Bone marrow (tissue), 2 donors: ENCODE results near the gene UNC80.

Source experiments
- DNase-seq, 2 donors: peaks; one replicate each; lab custom pipeline; 2025; lab: John Stamatoyannopoulos, UW

The UNC80 gene

GRCh38 chr2:209969692-209970091 lies 198.1 kb downstream of the UNC80 start:
- no peak for DNase-seq

DNA sequence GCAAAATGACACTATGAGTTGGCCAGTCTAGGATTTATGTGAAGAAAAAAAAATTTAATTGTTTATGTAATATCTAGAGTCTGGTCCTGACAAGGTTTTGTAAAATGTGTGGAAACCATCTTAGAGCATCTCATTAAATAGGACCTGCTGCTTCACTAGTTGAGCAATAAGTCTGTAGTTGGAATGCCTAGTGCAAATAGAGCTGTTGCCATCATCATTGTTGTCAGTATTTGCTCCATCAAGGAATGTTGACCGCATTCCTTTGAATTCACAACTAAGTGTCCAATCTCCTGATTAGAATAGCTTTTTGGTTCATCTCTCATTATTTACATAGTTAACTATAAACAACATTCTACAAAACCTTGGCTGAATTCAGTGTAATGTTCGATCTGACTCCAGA lies 198.6 kb downstream of the UNC80 start:
- no peak for DNase-seq

DNA sequence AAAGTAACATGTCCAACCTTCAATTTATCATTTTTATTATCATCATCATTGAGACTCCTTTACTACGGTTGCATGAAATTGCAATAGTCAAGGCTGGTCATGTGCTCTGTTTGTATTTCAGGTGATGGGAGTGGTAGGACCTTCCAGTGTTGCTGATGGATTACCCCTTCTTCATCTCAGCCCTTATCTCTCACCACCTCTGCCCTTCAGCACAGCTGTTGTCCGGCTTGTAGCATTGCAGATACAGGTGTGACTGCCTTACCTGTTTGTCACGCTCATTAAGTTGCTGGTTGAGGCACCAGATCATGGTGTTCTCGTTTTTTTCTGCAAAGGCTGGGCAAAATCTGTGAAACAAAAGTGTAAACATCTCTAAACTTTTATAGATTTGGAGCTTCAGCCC lies 199.1 kb downstream of the UNC80 start:
- no peak for DNase-seq

- no peak for DNase-seq
Measured at GRCh38 chr2:209973328-209973727, 201.7 kb downstream of the UNC80 start.

DNA sequence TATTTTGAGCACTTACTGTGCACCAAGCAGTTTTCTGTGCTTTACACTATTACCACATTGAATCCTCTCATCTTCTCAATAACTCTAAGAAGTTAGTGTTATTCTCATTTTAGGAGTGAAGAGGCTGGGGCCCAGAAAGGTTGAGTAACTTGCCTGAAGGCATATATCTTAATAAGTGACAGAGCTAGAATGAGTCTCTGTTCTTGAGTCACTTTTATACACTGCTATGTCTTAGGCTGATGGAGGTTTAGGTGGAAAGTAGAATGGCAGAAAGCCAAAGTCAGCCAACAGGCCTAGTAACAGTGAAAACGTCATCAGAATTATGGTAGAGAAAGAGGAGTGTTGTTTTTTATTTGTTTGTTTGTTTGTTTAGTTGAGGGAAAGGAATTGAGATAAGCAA lies 202.9 kb downstream of the UNC80 start:
- no peak for DNase-seq

- no peak for DNase-seq
Measured at GRCh38 chr2:209976698-209977385, 205.2 kb downstream of the UNC80 start.

GRCh38 chr2:209977386-209978239 lies 206.0 kb downstream of the UNC80 start:
- peak in 1 of 2 donors; percentile 42 for DNase-seq

DNA sequence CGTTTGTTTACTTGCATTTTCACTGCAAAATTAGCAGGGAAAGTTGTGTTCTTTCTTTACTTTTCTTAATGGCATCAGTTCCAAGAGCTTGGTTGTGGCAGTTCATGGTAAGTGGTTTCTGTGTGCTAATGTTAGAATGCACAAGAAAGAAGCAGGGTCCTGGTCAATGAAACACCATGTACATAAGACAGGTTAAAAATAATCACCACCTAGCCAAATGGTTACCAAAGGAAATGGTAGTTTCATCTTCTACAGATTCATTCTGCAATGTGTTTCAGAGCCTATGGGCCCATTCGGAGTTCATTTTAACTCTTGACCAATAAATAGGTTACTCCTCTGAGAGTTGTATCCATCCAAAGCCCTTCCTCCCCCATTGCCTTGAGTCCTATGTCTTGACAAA lies 212.7 kb downstream of the UNC80 start:
- DNase-seq: no peak

GRCh38 chr2:209985874-209986273 lies 214.2 kb downstream of the UNC80 start:
- peak in 1 of 2 donors; percentile 51 for DNase-seq

- no peak for DNase-seq
Measured at GRCh38 chr2:209986415-209986814, 214.8 kb downstream of the UNC80 start.

GRCh38 chr2:209988010-209988409 lies 216.4 kb downstream of the UNC80 start:
- no peak for DNase-seq

GRCh38 chr2:209990838-209991237 lies 219.2 kb downstream of the UNC80 start:
- DNase-seq: no peak

DNA sequence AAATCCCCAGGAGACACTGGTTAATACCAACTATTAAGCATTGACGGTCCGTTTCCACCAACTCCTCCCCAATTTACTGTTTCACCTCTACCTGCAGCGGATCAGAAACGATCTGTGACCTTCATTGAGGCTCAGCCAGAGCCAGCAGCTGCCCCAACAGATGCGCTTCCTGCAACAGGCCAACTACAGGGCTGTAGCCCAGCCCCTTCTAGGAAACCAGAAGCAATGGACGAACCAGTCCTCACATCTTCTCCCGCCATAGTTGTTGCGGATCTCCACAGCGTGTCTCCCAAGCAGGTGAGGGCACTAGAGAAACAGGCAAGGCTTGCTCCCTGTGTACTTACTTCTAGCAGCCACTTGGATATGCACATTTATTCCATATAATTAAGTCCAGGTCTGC lies 222.3 kb downstream of the UNC80 start:
- DNase-seq: no peak

DNA sequence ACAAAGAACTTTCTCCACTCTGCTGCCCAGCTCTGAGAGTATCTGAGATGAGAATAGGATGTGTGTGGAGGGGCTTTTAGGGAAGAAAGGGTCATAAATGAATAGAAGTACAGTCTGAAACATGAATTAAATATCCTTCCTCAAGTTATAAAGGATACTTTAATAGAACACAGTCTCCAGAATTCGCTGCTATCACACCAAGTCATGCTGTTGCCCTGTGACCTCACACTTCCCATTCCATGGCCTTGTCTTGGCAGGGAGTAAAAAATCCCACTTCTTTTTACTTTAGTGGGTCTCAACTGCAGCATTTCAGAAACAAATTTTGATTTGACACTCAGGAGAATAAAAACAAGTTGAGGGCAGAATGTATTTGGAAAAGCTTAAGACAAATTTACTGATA lies 227.0 kb downstream of the UNC80 start:
- no peak for DNase-seq

DNA sequence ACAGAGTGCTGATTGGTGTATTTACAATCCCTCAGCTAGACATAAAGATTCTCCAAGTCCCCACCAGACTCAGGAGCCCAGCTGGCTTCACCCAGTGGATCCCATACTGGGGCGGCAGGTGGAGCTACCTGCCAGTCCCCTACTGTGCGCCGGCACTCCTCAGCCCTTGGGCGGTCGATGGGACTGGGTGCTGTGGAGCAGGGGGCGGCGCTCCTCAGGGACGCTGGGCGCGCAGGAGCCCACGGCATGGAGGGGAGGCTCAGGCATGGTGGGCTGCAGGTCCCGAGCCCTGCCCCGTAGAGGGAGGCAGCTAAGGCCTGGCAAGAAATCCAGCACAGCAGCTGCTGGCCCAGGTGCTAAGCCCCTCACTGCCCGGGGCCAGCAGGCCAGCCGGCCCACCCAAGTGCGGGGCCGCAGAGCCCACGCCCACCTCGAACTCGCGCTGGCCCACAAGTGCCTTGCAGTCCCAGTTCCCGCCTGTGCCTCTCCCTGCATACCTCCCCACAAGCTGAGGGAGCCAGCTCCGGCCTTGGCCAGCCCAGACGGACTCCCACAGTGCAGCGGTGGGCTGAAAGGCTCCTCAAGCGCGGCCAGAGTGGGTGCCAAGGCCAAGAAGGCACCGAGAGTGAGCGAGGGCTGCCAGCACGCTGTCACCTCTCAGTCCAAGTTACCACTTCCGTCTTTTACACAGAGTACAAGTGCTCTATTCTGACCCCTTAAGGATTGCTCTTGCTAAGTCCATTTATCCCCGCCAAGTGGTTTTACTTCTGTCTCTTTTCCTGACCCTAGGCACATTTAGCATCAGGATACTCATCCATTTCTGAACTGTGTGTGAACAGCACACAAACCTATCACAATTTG lies 229.1 kb downstream of the UNC80 start:
- no peak for DNase-seq

- DNase-seq: peak; percentile 91 to 92
Measured at GRCh38 chr2:210002158-210003157, 230.8 kb downstream of the UNC80 start, which contains the start of gene RPE. Gene RPE, plus strand, starts transcription at chr2:210002638. Its CDS starts 24 bp downstream, at chr2:210002662.

GRCh38 chr2:210003359-210003758 lies 231.7 kb downstream of the UNC80 start:
- peak in 1 of 2 donors; percentile 2 for DNase-seq

- DNase-seq: no peak
Measured at GRCh38 chr2:210004881-210005280, 233.2 kb downstream of the UNC80 start.

- no peak for DNase-seq
Measured at GRCh38 chr2:210007895-210008294, 236.3 kb downstream of the UNC80 start.

DNA sequence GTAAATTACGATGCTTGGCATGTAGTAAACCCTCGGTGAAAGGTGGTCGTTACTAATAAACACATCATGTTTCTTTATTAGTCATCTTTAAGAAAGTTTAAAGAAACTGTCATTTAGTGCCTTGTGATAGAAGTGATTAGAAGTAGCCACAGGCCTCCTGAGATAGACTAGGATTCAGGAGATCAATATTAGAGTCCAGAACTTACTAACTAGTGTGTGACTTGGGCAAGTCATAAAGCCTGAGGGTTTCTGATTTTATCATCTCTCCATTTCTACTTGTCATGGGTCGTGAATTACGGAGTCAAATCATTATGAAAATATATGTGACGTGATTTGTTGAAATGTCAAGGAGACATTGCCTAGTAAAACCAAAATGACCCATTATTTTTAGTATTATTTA lies 237.5 kb downstream of the UNC80 start:
- DNase-seq: no peak

DNA sequence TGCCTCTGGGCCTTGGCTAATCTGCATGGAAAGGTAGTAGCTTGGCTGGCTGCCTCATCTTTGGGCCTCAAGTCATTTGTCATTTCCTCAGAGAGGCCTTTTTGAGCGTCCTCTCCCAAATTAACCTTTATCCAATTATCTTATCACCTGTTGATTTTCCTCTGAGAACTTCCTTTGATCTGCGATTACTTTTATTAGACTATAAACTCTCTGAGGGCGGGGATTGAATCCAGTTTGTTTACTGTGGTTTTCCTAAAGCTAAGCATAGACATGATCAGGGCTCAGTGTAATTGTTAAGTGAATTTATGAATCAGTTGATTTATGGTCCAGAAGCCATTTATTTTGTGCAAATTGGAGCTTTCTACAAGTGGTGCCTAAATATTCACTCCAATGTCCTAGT lies 238.3 kb downstream of the UNC80 start:
- DNase-seq: no peak
